Stimulated activated CD4-positive, alpha-beta T cell treated with anti-CD3 and anti-CD28 coated beads, Interleukin-12 subunit alpha, Interleukin-12 subunit beta, amount 100 ng/mL, for 48 hours (primary cell): Measurements from ENCODE around the gene DMWD.

Experiments used
- DNase-seq, 3 donors: peaks; one replicate each; pipeline ENCODE4 v3.0.0-alpha.2; 2020; ENCODE audit warnings: low read depth in 2 of 3, low spot score in 1 of 3

Gene DMWD

GRCh38 chr19:45792470-45793177 is at the start of gene DMWD:
Gene DMWD, minus strand, starts transcription at chr19:45792845. Its CDS starts 89 bp downstream, at chr19:45792756.
- peak; percentile 99 to 100 (median 99) for DNase-seq

- no peak for DNase-seq
Observed at GRCh38 chr19:45842198-45842597, 49.6 kb upstream of the DMWD start.

GRCh38 chr19:45834970-45835369 is 42.3 kb upstream of the DMWD start:
- no peak for DNase-seq

- no peak for DNase-seq
Observed at GRCh38 chr19:45828945-45829344, 36.3 kb upstream of the DMWD start.

GRCh38 chr19:45828523-45828922 is 35.9 kb upstream of the DMWD start:
- DNase-seq, result no peak

- no peak for DNase-seq
Observed at GRCh38 chr19:45827459-45828093, 34.9 kb upstream of the DMWD start.

- no peak for DNase-seq
Observed at GRCh38 chr19:45826934-45827333, 34.3 kb upstream of the DMWD start.

- DNase-seq, result no peak
Observed at GRCh38 chr19:45825917-45826893, 33.6 kb upstream of the DMWD start.

GRCh38 chr19:45825263-45825605 is 32.6 kb upstream of the DMWD start:
- no peak for DNase-seq

- no peak for DNase-seq
Observed at GRCh38 chr19:45824531-45825262, 32.1 kb upstream of the DMWD start.

- no peak for DNase-seq
Observed at GRCh38 chr19:45824041-45824471, 31.4 kb upstream of the DMWD start.

- no peak for DNase-seq
Observed at GRCh38 chr19:45823182-45823581, 30.5 kb upstream of the DMWD start.

GRCh38 chr19:45822716-45823115 is 30.1 kb upstream of the DMWD start:
- DNase-seq, result no peak

GRCh38 chr19:45821570-45821969 is 28.9 kb upstream of the DMWD start:
- DNase-seq, result no peak

GRCh38 chr19:45821103-45821521 is 28.5 kb upstream of the DMWD start:
- DNase-seq, result no peak

GRCh38 chr19:45820413-45821102 is 27.9 kb upstream of the DMWD start:
- no peak for DNase-seq

GRCh38 chr19:45819769-45820168 is 27.1 kb upstream of the DMWD start:
- DNase-seq, result no peak

- no peak for DNase-seq
Observed at GRCh38 chr19:45817725-45818301, 25.2 kb upstream of the DMWD start.

GRCh38 chr19:45817010-45817724 is 24.5 kb upstream of the DMWD start:
- DNase-seq, result peak; percentile 94 to 99 (median 96)
